WTC11 (cell line): Measurements from ENCODE around the gene C10orf105.

ENCODE experiments used
- CBFB ChIP-seq: sonication (generic); formaldehyde crosslinking; IDR thresholded peaks from 2 replicates; pipeline ENCODE4 v1.8.1; 2022; ENCODE audit warnings: mild to moderate bottlenecking, low read depth, missing genetic modification reagents
- CREM ChIP-seq: sonication (generic); formaldehyde crosslinking; IDR thresholded peaks from 2 replicates; pipeline ENCODE4 v1.8.1; 2022; ENCODE audit warnings: mild to moderate bottlenecking, missing genetic modification reagents, moderate library complexity
- CTCF ChIP-seq: fragments of 200-600 bp; IDR thresholded peaks from 2 replicates; pipeline ENCODE4 v1.8.0; 2022; ENCODE audit warnings: antibody characterized with exemption
- EMX1 ChIP-seq: fragments of 250-450 bp; sonication (Bioruptor Pico); IDR thresholded peaks from 2 replicates; pipeline ENCODE4 v1.8.0; 2021; ENCODE audit warnings: mild to moderate bottlenecking
- FOXJ3 ChIP-seq: sonication (generic); formaldehyde crosslinking; IDR thresholded peaks from 2 replicates; pipeline ENCODE4 v1.9.0; 2021; ENCODE audit warnings: missing genetic modification reagents, mild to moderate bottlenecking, borderline replicate concordance
- FOXP1 ChIP-seq: sonication (generic); formaldehyde crosslinking; IDR thresholded peaks from 2 replicates; pipeline ENCODE4 v1.8.0; 2022; ENCODE audit warnings: missing genetic modification reagents, mild to moderate bottlenecking, moderate library complexity, borderline replicate concordance
- NR1H2 ChIP-seq: sonication (generic); formaldehyde crosslinking; IDR thresholded peaks from 2 replicates; pipeline ENCODE4 v1.9.0; 2021; ENCODE audit warnings: mild to moderate bottlenecking, moderate library complexity, missing genetic modification reagents
- PRRX2 ChIP-seq: fragments of 250-450 bp; sonication (Bioruptor Pico); IDR thresholded peaks from 2 replicates; pipeline ENCODE4 v1.8.0; 2021; ENCODE audit warnings: mild to moderate bottlenecking
- USF2 ChIP-seq: sonication (generic); formaldehyde crosslinking; IDR thresholded peaks from 2 replicates; pipeline ENCODE4 v1.8.1; 2023; ENCODE audit warnings: mild to moderate bottlenecking, missing genetic modification reagents, moderate library complexity

GRCh38 chr10:71750986-71751385 is 31.4 kb upstream of the C10orf105 start:
- TF ChIP-seq PRRX2 (no peak), EMX1 (CRISPR knock-in tag) (no peak), USF2 (no peak), NR1H2 (no peak), CREM (CRISPR knock-in tag) (no peak), CTCF (no peak), FOXJ3 (CRISPR knock-in tag) (no peak), FOXP1 (CRISPR knock-in tag) (no peak), CBFB (CRISPR knock-in tag) (no peak)
